HCT116 (cell line): ENCODE measurements around the gene LRBA. TPM values are rescaled to one million over a fixed set of nuclear protein-coding genes. Genes with fewer than 3 reads are reported as not detected.

ENCODE experiments used
- ATAC-seq: fragments of 200-7000 bp; cut with Tn5 transposase; 2 replicates; pipeline ENCODE4 v1.9.1; 2020; ENCODE audit warnings: mild to moderate bottlenecking, moderate library complexity
- BruUV-seq: library from RNA; stranded (reverse); fragments of 400-500 nt; replicated peaks from 2 replicates; lab custom pipeline; 2021; lab: Mats Ljungman, UMichigan
- CTCF ChIA-PET: fragments of 300-600 bp; sonication (Branson Sonifier 250); formaldehyde crosslinking; loops from one replicate; lab custom pipeline; 2021; ENCODE audit warnings: antibody characterized with exemption; lab: Charles Lee
- POLR2A ChIA-PET: fragments of 300-600, 350-600 bp; sonication (Branson Sonifier 250); formaldehyde crosslinking; loops from one replicate; lab custom pipeline; 2021; ENCODE audit warnings: antibody characterized with exemption; lab: Charles Lee
- RAD21 ChIA-PET, 2 experiments: fragments of 300-600 bp; sonication (Branson Sonifier 250); formaldehyde crosslinking; loops; one replicate each; lab custom pipeline; 2023; ENCODE audit warnings: low total read pairs in 2 of 2; ENCODE audit not compliant: uncharacterized antibody in 2 of 2, unreplicated experiment in 2 of 2, low non-redundant PET in 1 of 2; lab: Charles Lee
- DNase-seq: peaks from one replicate; pipeline ENCODE4 v3.0.0-alpha.2; 2010; ENCODE audit warnings: low read depth, low spot score
- H2AFZ ChIP-seq: fragments of 200-600 bp; shearing (Covaris generic), sonication (generic); 2 replicates; pipeline ENCODE4 v1.6.1; 2017; ENCODE audit warnings: low read depth, mixed run types, mixed read lengths, antibody characterized with exemption, low read length; ENCODE audit not compliant: poor library complexity, severe bottlenecking
- H3K27ac ChIP-seq: 2 replicates; pipeline ENCODE4 v1.5.1; 2012; ENCODE audit warnings: low read depth, low read length
- H3K27me3 ChIP-seq: fragments of 200-600 bp; sonication (generic); 2 replicates; pipeline ENCODE4 v1.6.1; 2016; ENCODE audit warnings: mixed run types, low read length, mixed read lengths; ENCODE audit not compliant: insufficient read depth
- H3K36me3 ChIP-seq, 2 experiments: fragments of 200-500 bp in 1 of 2; fragments of 200-600 bp in 1 of 2; sonication (Bioruptor generic) in 1 of 2; sonication (generic) in 1 of 2; 2 replicates each; pipeline versions ENCODE4 v1.5.1 to v1.6.1; 2014 to 2016; ENCODE audit warnings: low read length in 2 of 2, inconsistent platforms in 1 of 2, mixed read lengths in 1 of 2, mixed run types in 1 of 2; ENCODE audit not compliant: insufficient read depth in 2 of 2, control insufficient read depth in 1 of 2
- H3K4me1 ChIP-seq, 2 experiments: fragments of 200-600 bp in 1 of 2; sonication (generic) in 1 of 2; 2 replicates each; pipeline versions ENCODE4 v1.5.1 to v1.6.1; 2012 to 2017; ENCODE audit warnings: low read length in 2 of 2, inconsistent platforms in 1 of 2, mild to moderate bottlenecking in 1 of 2, mixed read lengths in 1 of 2, mixed run types in 1 of 2, moderate library complexity in 1 of 2; ENCODE audit not compliant: insufficient read depth in 2 of 2, control insufficient read depth in 1 of 2
- H3K4me2 ChIP-seq: fragments of 200-600 bp; sonication (generic); 2 replicates; pipeline ENCODE4 v1.6.1; 2017; ENCODE audit warnings: mixed run types, low read length, mixed read lengths
- H3K4me3 ChIP-seq, 2 experiments: fragments of 200-600 bp in 1 of 2; sonication (generic) in 1 of 2; replicated peaks in 1 of 2; 2 replicates each; pipeline ENCODE4 v1.5.1; 2011 to 2016; ENCODE audit warnings: low read length in 2 of 2, control low read depth in 1 of 2, low read depth in 1 of 2, mild to moderate bottlenecking in 1 of 2, mixed read lengths in 1 of 2, mixed run types in 1 of 2
- H3K79me2 ChIP-seq: fragments of 200-600 bp; sonication (generic); 2 replicates; pipeline ENCODE4 v1.6.1; 2017; ENCODE audit warnings: mild to moderate bottlenecking, mixed run types, low read length, moderate library complexity, mixed read lengths; ENCODE audit not compliant: insufficient read depth
- H3K9ac ChIP-seq: fragments of 200-600 bp; sonication (generic); 2 replicates; pipeline ENCODE4 v1.6.1; 2016; ENCODE audit warnings: low read length, mixed read lengths
- H3K9me2 ChIP-seq: fragments of 200-600 bp; sonication (generic), shearing (Covaris generic); 2 replicates; pipeline ENCODE4 v1.6.1; 2017; ENCODE audit warnings: mixed run types, mild to moderate bottlenecking, moderate library complexity; ENCODE audit not compliant: insufficient read depth
- H3K9me3 ChIP-seq, 2 experiments: fragments of 200-500 bp in 1 of 2; fragments of 200-600 bp in 1 of 2; sonication (Bioruptor generic) in 1 of 2; sonication (generic) in 1 of 2; 2 replicates each; pipeline ENCODE4 v1.6.1; 2014 to 2017; ENCODE audit warnings: low read length in 2 of 2, mixed read lengths in 2 of 2, inconsistent platforms in 1 of 2, low read depth in 1 of 2, mild to moderate bottlenecking in 1 of 2, mixed run types in 1 of 2, moderate library complexity in 1 of 2; ENCODE audit not compliant: control insufficient read depth in 1 of 2, insufficient read depth in 1 of 2
- H4K20me1 ChIP-seq: fragments of 200-600 bp; sonication (generic), shearing (Covaris generic); 2 replicates; pipeline ENCODE4 v1.6.1; 2017; ENCODE audit warnings: mixed run types, mild to moderate bottlenecking, moderate library complexity; ENCODE audit not compliant: insufficient read depth
- CBX3 ChIP-seq: IDR thresholded peaks from 2 replicates; pipeline ENCODE4 v1.6.1; 2012; ENCODE audit warnings: low read depth
- CEBPB ChIP-seq: IDR thresholded peaks from 2 replicates; pipeline ENCODE4 v1.6.1; 2012; ENCODE audit warnings: low read depth
- EGR1 ChIP-seq: IDR thresholded peaks from 2 replicates; pipeline ENCODE4 v1.6.1; 2012; ENCODE audit warnings: low read depth
- ELF1 ChIP-seq: IDR thresholded peaks from 2 replicates; pipeline ENCODE4 v1.6.1; 2012; ENCODE audit warnings: low read depth, borderline replicate concordance
- EZH2 ChIP-seq: fragments of 200-600 bp; sonication (generic); IDR thresholded peaks from 2 replicates; pipeline ENCODE4 v1.6.1; 2017; ENCODE audit warnings: antibody characterized with exemption, mixed run types
- EZH2phosphoT487 ChIP-seq: fragments of 200-600 bp; IDR thresholded peaks from 2 replicates; pipeline ENCODE4 v1.6.1; 2018; ENCODE audit warnings: antibody characterized with exemption, borderline replicate concordance
- FOSL1 ChIP-seq: IDR thresholded peaks from 2 replicates; pipeline ENCODE4 v1.6.1; 2012; ENCODE audit warnings: low read depth
- POLR2A ChIP-seq: IDR thresholded peaks from 2 replicates; pipeline ENCODE4 v1.7.0; 2011; ENCODE audit warnings: borderline replicate concordance; ENCODE audit not compliant: insufficient read depth, insufficient read length; ENCODE audit errors: extremely low read depth
- POLR2AphosphoS5 ChIP-seq: IDR thresholded peaks from 2 replicates; pipeline ENCODE4 v1.6.1; 2011; ENCODE audit warnings: mild to moderate bottlenecking, low read depth, low read length, moderate library complexity
- RAD21 ChIP-seq: IDR thresholded peaks from 2 replicates; pipeline ENCODE4 v1.6.1; 2012; ENCODE audit warnings: low read depth, mild to moderate bottlenecking
- REST ChIP-seq: IDR thresholded peaks from 2 replicates; pipeline ENCODE4 v1.6.1; 2012; ENCODE audit warnings: low read depth
- SRF ChIP-seq: IDR thresholded peaks from 2 replicates; pipeline ENCODE4 v1.6.1; 2012; ENCODE audit warnings: low read depth
- TCF7L2 ChIP-seq: IDR thresholded peaks from 2 replicates; pipeline ENCODE4 v1.7.0; 2011; ENCODE audit warnings: borderline replicate concordance, inconsistent platforms; ENCODE audit not compliant: insufficient read depth, insufficient read length; ENCODE audit errors: extremely low read depth
- YY1 ChIP-seq: IDR thresholded peaks from 2 replicates; pipeline ENCODE4 v1.6.1; 2011; ENCODE audit warnings: low read length, low read depth, moderate library complexity, mild to moderate bottlenecking; ENCODE audit not compliant: insufficient replicate concordance; ENCODE audit errors: extremely low read depth
- ZBTB33 ChIP-seq: IDR thresholded peaks from 2 replicates; pipeline ENCODE4 v1.6.1; 2011; ENCODE audit warnings: mild to moderate bottlenecking, low read length, moderate library complexity; ENCODE audit not compliant: insufficient replicate concordance; ENCODE audit errors: extremely low read depth
- intact Hi-C: fragments of 100-400 bp; cut with micrococcal nuclease; formaldehyde crosslinking; loops from 2 replicates; pipeline ENCODE4 v1.10.0; 2022
- total RNA-seq: library from RNA; stranded (reverse); gene quantifications from one replicate; pipeline ENCODE4 v1.2.1, GENCODE V29; 2021; ENCODE audit not compliant: unreplicated experiment
- TF ChIP-seq, protein P1 (sequence below), 3 experiments: fragments of 200-600 bp in 1 of 3; sonication (generic) in 1 of 3; IDR thresholded peaks in 2 of 3; conservative IDR thresholded peaks in 1 of 3; 2 replicates each; pipeline ENCODE4 v1.5.1; 2012 to 2017; ENCODE audit warnings: low read depth in 2 of 3, low read length in 2 of 3, antibody characterized with exemption in 1 of 3, borderline replicate concordance in 1 of 3, control low read depth in 1 of 3, mild to moderate bottlenecking in 1 of 3, mixed read lengths in 1 of 3, mixed run types in 1 of 3, moderate library complexity in 1 of 3; ENCODE audit not compliant: insufficient read depth in 1 of 3

Gene LRBA
- total RNA-seq, 1 experiment from 2014 or later, result 79.8 TPM

- ATAC-seq, result no peak
- Histone ChIP-seq H3K4me2 (no peak overlapping the region), H3K9me3 (no peaks in the 10 kb centered on the region), H3K36me3 (no peaks in the 10 kb centered on the region), H3K9me2 (no peaks in the 10 kb centered on the region), H3K4me1 (peaks cover 0 to 19% of the 10 kb centered on the region in 2 experiments; a peak in 1 of 4 replicates), H3K27ac (no peak overlapping the region), H3K9ac (no peak overlapping the region), H3K79me2 (no peaks in the 10 kb centered on the region), H3K27me3 (no peaks in the 10 kb centered on the region), H4K20me1 (no peaks in the 10 kb centered on the region), H3K4me3 (no peak overlapping the region), H2AFZ (no peak overlapping the region)
- RAD21 ChIA-PET, result no interaction called here
- POLR2A ChIA-PET, result no interaction called here
- no TSS peak for BruUV-seq
- CTCF ChIA-PET, result interaction anchor here (2.0 kb wide), 1 partner anchor 8 kb away, joined by 9 read pairs; no protein-coding TSS in a partner anchor
- DNase-seq, result no peak
- TF ChIP-seq FOSL1, result no peak
- no peak for TF ChIP-seq CEBPB
- TF ChIP-seq EZH2phosphoT487, result no peak
- TF ChIP-seq RAD21, result no peak
- TF ChIP-seq ELF1, result no peak
- TF ChIP-seq, protein P1, sequence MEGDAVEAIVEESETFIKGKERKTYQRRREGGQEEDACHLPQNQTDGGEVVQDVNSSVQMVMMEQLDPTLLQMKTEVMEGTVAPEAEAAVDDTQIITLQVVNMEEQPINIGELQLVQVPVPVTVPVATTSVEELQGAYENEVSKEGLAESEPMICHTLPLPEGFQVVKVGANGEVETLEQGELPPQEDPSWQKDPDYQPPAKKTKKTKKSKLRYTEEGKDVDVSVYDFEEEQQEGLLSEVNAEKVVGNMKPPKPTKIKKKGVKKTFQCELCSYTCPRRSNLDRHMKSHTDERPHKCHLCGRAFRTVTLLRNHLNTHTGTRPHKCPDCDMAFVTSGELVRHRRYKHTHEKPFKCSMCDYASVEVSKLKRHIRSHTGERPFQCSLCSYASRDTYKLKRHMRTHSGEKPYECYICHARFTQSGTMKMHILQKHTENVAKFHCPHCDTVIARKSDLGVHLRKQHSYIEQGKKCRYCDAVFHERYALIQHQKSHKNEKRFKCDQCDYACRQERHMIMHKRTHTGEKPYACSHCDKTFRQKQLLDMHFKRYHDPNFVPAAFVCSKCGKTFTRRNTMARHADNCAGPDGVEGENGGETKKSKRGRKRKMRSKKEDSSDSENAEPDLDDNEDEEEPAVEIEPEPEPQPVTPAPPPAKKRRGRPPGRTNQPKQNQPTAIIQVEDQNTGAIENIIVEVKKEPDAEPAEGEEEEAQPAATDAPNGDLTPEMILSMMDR (IDR thresholded peaks at IDR 0.05 in 2 of 3, conservative IDR thresholded peaks at IDR 0.05 in 1 of 3; ENCODE audit: borderline replicate concordance in 1 of 3, insufficient read depth in 1 of 3, low read depth in 2 of 3, low read length in 2 of 3), result no peak
- TF ChIP-seq ZBTB33, result no peak
- no peak for TF ChIP-seq EGR1
- TF ChIP-seq REST, result no peak
- no peak for TF ChIP-seq SRF
- TF ChIP-seq EZH2, result no peak
- TF ChIP-seq CBX3, result no peak
- TF ChIP-seq YY1, result no peak
- TF ChIP-seq POLR2AphosphoS5, result no peak
- no peak for TF ChIP-seq POLR2A
- no peak for TF ChIP-seq TCF7L2
- intact Hi-C loops, result no loop called here
Observed at GRCh38 chr4:150217192-150217591, 797.9 kb downstream of the LRBA start.
